Stomach (tissue), 4 donors: ENCODE data around the gene SLC35F3.

Experiments used
- CTCF ChIP-seq, 7 experiments: fragments of 450-650 bp in 4 of 7; fragments of 200-600 bp in 3 of 7; sonication (generic) in 3 of 7; IDR thresholded peaks; one replicate each; pipeline ENCODE4 v1.5.1; 2016 to 2019; ENCODE audit warnings: antibody characterized with exemption in 7 of 7, control low read depth in 2 of 7, mild to moderate bottlenecking in 1 of 7
- EP300 ChIP-seq: sonication (generic); formaldehyde crosslinking; IDR thresholded peaks from one replicate; pipeline ENCODE4 v1.6.1; 2017; ENCODE audit warnings: antibody characterized with exemption
- POLR2A ChIP-seq, 4 donors: fragments of 450-650 bp; IDR thresholded peaks; one replicate each; pipeline ENCODE4 v1.6.1; 2016; ENCODE audit warnings: antibody characterized with exemption in 4 of 4, control low read depth in 2 of 4, mild to moderate bottlenecking in 1 of 4, moderate library complexity in 1 of 4
- POLR2AphosphoS5 ChIP-seq, 3 donors: sonication (generic); formaldehyde crosslinking; IDR thresholded peaks; one replicate each; pipeline ENCODE4 v1.6.1; 2016; ENCODE audit warnings: antibody characterized with exemption in 3 of 3

- TF ChIP-seq POLR2A (IDR thresholded peaks at IDR 0.05) (no peak), EP300 (no peak), CTCF (IDR thresholded peaks at IDR 0.05) (no peak), POLR2AphosphoS5 (IDR thresholded peaks at IDR 0.05) (no peak)
Measured at GRCh38 chr1:234218078-234218477, 313.6 kb downstream of the SLC35F3 start.
